ENCODE measurements around the gene ACAT2.

ACAT2 gene

GRCh38 chr6:159804504-159804903, 42.7 kb downstream of the ACAT2 start:
- Histone ChIP-seq H3K4me3 (ENCODE audit: control insufficient read depth in 1 of 7, extremely low read depth in 1 of 7, insufficient read depth in 4 of 7, low read depth in 2 of 7, low read length in 6 of 7) (no peak overlapping the region), H3K4me1 (ENCODE audit: control extremely low read depth in 1 of 4, control insufficient read depth in 4 of 4, insufficient read depth in 4 of 4, low read length in 3 of 4) (peaks cover 0 to 9% (median 0%) of the 10 kb centered on the region in 4 experiments), H3K36me3 (ENCODE audit: control insufficient read depth in 4 of 4, insufficient read depth in 4 of 4, low read length in 3 of 4) (peaks cover 0 to 8% (median 5%) of the 10 kb centered on the region in 4 experiments), H3K27me3 (replicated peaks in 2 of 5; ENCODE audit: control insufficient read depth in 4 of 5, insufficient read depth in 5 of 5, low read length in 4 of 5) (no peaks in the 10 kb centered on the region), H3K9me3 (ENCODE audit: control extremely low read depth in 1 of 5, control insufficient read depth in 4 of 5, insufficient read depth in 2 of 5, low read depth in 1 of 5, low read length in 4 of 5) (no peaks in the 10 kb centered on the region), H3K27ac (ENCODE audit: insufficient read depth in 1 of 2, low read depth in 1 of 2, low read length in 2 of 2, poor library complexity in 1 of 2, severe bottlenecking in 2 of 2) (no peak overlapping the region)
- CTCF ChIA-PET, result interaction anchor here (0.9 kb wide), 1 partner anchor 8 kb away, joined by 3 read pairs; no protein-coding TSS in a partner anchor
- DNase-seq, result no peak
- 100% methylated on average over 9 of the region's 10 CpGs for WGBS (ENCODE audit: insufficient coverage)
- POLR2A ChIA-PET, result interaction anchor here (0.7 kb wide), 1 partner anchor 13 kb away, joined by 4 read pairs; no protein-coding TSS in a partner anchor

GRCh38 chr6:159805440-159806020, 43.7 kb downstream of the ACAT2 start:
- CTCF ChIA-PET, result interaction anchor here (0.9 to 1.3 kb wide), 2 partner anchors 9 to 49 kb away, joined by 3 read pairs; no protein-coding TSS in a partner anchor
- no peak for DNase-seq

GRCh38 chr6:159806021-159806458, 44.2 kb downstream of the ACAT2 start:
- H3K27me3 ChIP-seq (replicated peaks in 2 of 5; ENCODE audit: control insufficient read depth in 4 of 5, insufficient read depth in 5 of 5, low read length in 4 of 5), result no peaks in the 10 kb centered on the region
- WGBS (ENCODE audit: insufficient coverage), result 97% methylated on average over 9 of the region's 9 CpGs
- H3K36me3 ChIP-seq (ENCODE audit: control insufficient read depth in 4 of 4, insufficient read depth in 4 of 4, low read length in 3 of 4), result no peaks in the 10 kb centered on the region
- ChIA-PET CTCF (interaction anchor here (1.3 to 1.6 kb wide), 2 partner anchors 16 to 49 kb away, joined by 3 to 4 read pairs; no protein-coding TSS in a partner anchor), POLR2A (no interaction called here)
- H3K27ac ChIP-seq (ENCODE audit: insufficient read depth in 1 of 2, low read depth in 1 of 2, low read length in 2 of 2, poor library complexity in 1 of 2, severe bottlenecking in 2 of 2), result no peak overlapping the region
- peaks cover 0 to 9% (median 0%) of the 10 kb centered on the region in 4 experiments for H3K4me1 ChIP-seq (ENCODE audit: control extremely low read depth in 1 of 4, control insufficient read depth in 4 of 4, insufficient read depth in 4 of 4, low read length in 3 of 4)
- H3K4me3 ChIP-seq (ENCODE audit: control insufficient read depth in 1 of 7, extremely low read depth in 1 of 7, insufficient read depth in 4 of 7, low read depth in 2 of 7, low read length in 6 of 7), result no peak overlapping the region
- no peaks in the 10 kb centered on the region for H3K9me3 ChIP-seq (ENCODE audit: control extremely low read depth in 1 of 5, control insufficient read depth in 4 of 5, insufficient read depth in 2 of 5, low read depth in 1 of 5, low read length in 4 of 5)
- no peak for DNase-seq

More at GRCh38 chr6:159805440-159806020, 43.7 kb downstream of the ACAT2 start:
- POLR2A ChIA-PET, result no interaction called here
- WGBS (ENCODE audit: insufficient coverage), result 95% methylated on average over 5 of the region's 6 CpGs
- H3K4me3 ChIP-seq (ENCODE audit: control insufficient read depth in 1 of 7, extremely low read depth in 1 of 7, insufficient read depth in 4 of 7, low read depth in 2 of 7, low read length in 6 of 7), result no peak overlapping the region
- no peak overlapping the region for H3K27ac ChIP-seq (ENCODE audit: insufficient read depth in 1 of 2, low read depth in 1 of 2, low read length in 2 of 2, poor library complexity in 1 of 2, severe bottlenecking in 2 of 2)
- H3K36me3 ChIP-seq (ENCODE audit: control insufficient read depth in 4 of 4, insufficient read depth in 4 of 4, low read length in 3 of 4), result no peaks in the 10 kb centered on the region
- H3K9me3 ChIP-seq (ENCODE audit: control extremely low read depth in 1 of 5, control insufficient read depth in 4 of 5, insufficient read depth in 2 of 5, low read depth in 1 of 5, low read length in 4 of 5), result no peaks in the 10 kb centered on the region
- H3K4me1 ChIP-seq (ENCODE audit: control extremely low read depth in 1 of 4, control insufficient read depth in 4 of 4, insufficient read depth in 4 of 4, low read length in 3 of 4), result peaks cover 0 to 9% (median 0%) of the 10 kb centered on the region in 4 experiments
- no peaks in the 10 kb centered on the region for H3K27me3 ChIP-seq (replicated peaks in 2 of 5; ENCODE audit: control insufficient read depth in 4 of 5, insufficient read depth in 5 of 5, low read length in 4 of 5)

- POLR2A ChIA-PET, result no interaction called here
- 100% methylated on average over 4 of the region's 5 CpGs for WGBS (ENCODE audit: insufficient coverage)
- Histone ChIP-seq H3K4me3 (ENCODE audit: control insufficient read depth in 1 of 7, extremely low read depth in 1 of 7, insufficient read depth in 4 of 7, low read depth in 2 of 7, low read length in 6 of 7) (no peak overlapping the region), H3K27me3 (replicated peaks in 2 of 5; ENCODE audit: control insufficient read depth in 4 of 5, insufficient read depth in 5 of 5, low read length in 4 of 5) (no peaks in the 10 kb centered on the region), H3K9me3 (ENCODE audit: control extremely low read depth in 1 of 5, control insufficient read depth in 4 of 5, insufficient read depth in 2 of 5, low read depth in 1 of 5, low read length in 4 of 5) (no peaks in the 10 kb centered on the region), H3K4me1 (ENCODE audit: control extremely low read depth in 1 of 4, control insufficient read depth in 4 of 4, insufficient read depth in 4 of 4, low read length in 3 of 4) (peaks cover 0 to 9% (median 0%) of the 10 kb centered on the region in 4 experiments), H3K36me3 (ENCODE audit: control insufficient read depth in 4 of 4, insufficient read depth in 4 of 4, low read length in 3 of 4) (no peaks in the 10 kb centered on the region), H3K27ac (ENCODE audit: insufficient read depth in 1 of 2, low read depth in 1 of 2, low read length in 2 of 2, poor library complexity in 1 of 2, severe bottlenecking in 2 of 2) (no peak overlapping the region)
- CTCF ChIA-PET, result interaction anchor here (1.6 kb wide), 1 partner anchor 15 kb away, joined by 4 read pairs; no protein-coding TSS in a partner anchor
- no peak for DNase-seq
Measured at GRCh38 chr6:159807150-159807858, 45.5 kb downstream of the ACAT2 start.

GRCh38 chr6:159808647-159809046, 46.8 kb downstream of the ACAT2 start:
- peaks cover 0 to 9% (median 0%) of the 10 kb centered on the region in 4 experiments for H3K4me1 ChIP-seq (ENCODE audit: control extremely low read depth in 1 of 4, control insufficient read depth in 4 of 4, insufficient read depth in 4 of 4, low read length in 3 of 4)
- no peaks in the 10 kb centered on the region for H3K36me3 ChIP-seq (ENCODE audit: control insufficient read depth in 4 of 4, insufficient read depth in 4 of 4, low read length in 3 of 4)
- H3K9me3 ChIP-seq (ENCODE audit: control extremely low read depth in 1 of 5, control insufficient read depth in 4 of 5, insufficient read depth in 2 of 5, low read depth in 1 of 5, low read length in 4 of 5), result no peaks in the 10 kb centered on the region
- CTCF ChIA-PET, result interaction anchor here (1.5 kb wide), 1 partner anchor 9 kb away, joined by 7 read pairs; no protein-coding TSS in a partner anchor
- H3K4me3 ChIP-seq (ENCODE audit: control insufficient read depth in 1 of 7, extremely low read depth in 1 of 7, insufficient read depth in 4 of 7, low read depth in 2 of 7, low read length in 6 of 7), result no peak overlapping the region
- POLR2A ChIA-PET, result interaction anchor here (0.6 kb wide), 1 partner anchor 115 kb away, joined by 3 read pairs; no protein-coding TSS in a partner anchor
- WGBS (ENCODE audit: insufficient coverage), result 100% methylated on average over 3 of the region's 6 CpGs
- H3K27me3 ChIP-seq (replicated peaks in 2 of 5; ENCODE audit: control insufficient read depth in 4 of 5, insufficient read depth in 5 of 5, low read length in 4 of 5), result no peaks in the 10 kb centered on the region
- DNase-seq, result no peak
- no peak overlapping the region for H3K27ac ChIP-seq (ENCODE audit: insufficient read depth in 1 of 2, low read depth in 1 of 2, low read length in 2 of 2, poor library complexity in 1 of 2, severe bottlenecking in 2 of 2)

GRCh38 chr6:159809149-159809548, 47.3 kb downstream of the ACAT2 start:
- ChIA-PET CTCF (interaction anchor here (1.5 kb wide), 1 partner anchor 9 kb away, joined by 7 read pairs; no protein-coding TSS in a partner anchor), POLR2A (interaction anchor here (0.6 kb wide), 1 partner anchor 116 kb away, joined by 3 read pairs; no protein-coding TSS in a partner anchor)
- Histone ChIP-seq H3K27me3 (replicated peaks in 2 of 5; ENCODE audit: control insufficient read depth in 4 of 5, insufficient read depth in 5 of 5, low read length in 4 of 5) (no peaks in the 10 kb centered on the region), H3K4me1 (ENCODE audit: control extremely low read depth in 1 of 4, control insufficient read depth in 4 of 4, insufficient read depth in 4 of 4, low read length in 3 of 4) (peaks cover 0 to 9% (median 0%) of the 10 kb centered on the region in 4 experiments), H3K27ac (ENCODE audit: insufficient read depth in 1 of 2, low read depth in 1 of 2, low read length in 2 of 2, poor library complexity in 1 of 2, severe bottlenecking in 2 of 2) (no peak overlapping the region), H3K9me3 (ENCODE audit: control extremely low read depth in 1 of 5, control insufficient read depth in 4 of 5, insufficient read depth in 2 of 5, low read depth in 1 of 5, low read length in 4 of 5) (no peaks in the 10 kb centered on the region), H3K4me3 (ENCODE audit: control insufficient read depth in 1 of 7, extremely low read depth in 1 of 7, insufficient read depth in 4 of 7, low read depth in 2 of 7, low read length in 6 of 7) (no peak overlapping the region), H3K36me3 (ENCODE audit: control insufficient read depth in 4 of 4, insufficient read depth in 4 of 4, low read length in 3 of 4) (no peaks in the 10 kb centered on the region)
- no peak for DNase-seq
- WGBS (ENCODE audit: insufficient coverage), result 100% methylated on average over 1 of the region's 4 CpGs

Data from common myeloid progenitor, CD34-positive (primary cell).